HG03066 (cell line): Measurements from ENCODE around the gene MBOAT1.

Experiments used
- ATAC-seq: cut with Tn5 transposase; IDR thresholded peaks from one replicate; pipeline ENCODE4 v1.9.1; 2021; ENCODE audit warnings: low read depth; ENCODE audit not compliant: unreplicated experiment

The MBOAT1 gene

DNA sequence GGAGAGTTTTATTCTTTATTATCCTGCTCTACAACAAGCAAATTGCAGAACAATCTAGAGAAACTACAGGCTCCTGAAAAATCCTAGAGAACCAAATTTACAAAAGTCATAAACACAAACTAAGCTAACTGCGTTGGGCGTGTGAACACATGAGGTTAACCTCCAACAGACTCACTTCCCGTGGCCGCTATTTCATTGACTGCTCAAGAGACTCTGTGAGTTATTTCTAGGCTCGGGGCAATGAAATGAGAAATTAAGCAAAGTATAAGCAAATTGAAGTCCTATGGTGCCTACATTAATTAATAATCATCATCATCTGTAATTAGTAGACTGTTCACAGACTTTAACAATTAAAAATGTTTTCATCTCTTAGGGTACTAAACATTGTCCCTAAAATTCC lies 100.0 kb downstream of the MBOAT1 start:
- no peak for ATAC-seq

DNA sequence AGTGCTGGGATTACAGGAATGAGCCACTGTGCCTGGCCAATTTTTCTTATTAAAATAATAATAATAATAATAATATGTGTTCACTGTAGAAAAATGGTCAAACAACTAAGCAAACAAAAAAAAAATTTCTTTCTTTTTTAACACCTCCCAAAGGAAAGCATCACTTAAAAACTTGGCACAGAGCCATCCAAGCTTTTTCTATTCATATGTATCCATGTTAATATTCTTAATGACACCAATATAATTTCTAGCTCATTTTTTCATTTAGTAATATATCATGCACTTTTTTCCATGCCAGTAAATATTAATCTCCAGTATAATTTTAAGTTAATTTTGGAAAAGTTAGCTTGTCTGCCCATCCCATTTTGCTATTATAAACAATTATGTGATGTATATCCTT lies 101.8 kb downstream of the MBOAT1 start:
- no peak for ATAC-seq

DNA sequence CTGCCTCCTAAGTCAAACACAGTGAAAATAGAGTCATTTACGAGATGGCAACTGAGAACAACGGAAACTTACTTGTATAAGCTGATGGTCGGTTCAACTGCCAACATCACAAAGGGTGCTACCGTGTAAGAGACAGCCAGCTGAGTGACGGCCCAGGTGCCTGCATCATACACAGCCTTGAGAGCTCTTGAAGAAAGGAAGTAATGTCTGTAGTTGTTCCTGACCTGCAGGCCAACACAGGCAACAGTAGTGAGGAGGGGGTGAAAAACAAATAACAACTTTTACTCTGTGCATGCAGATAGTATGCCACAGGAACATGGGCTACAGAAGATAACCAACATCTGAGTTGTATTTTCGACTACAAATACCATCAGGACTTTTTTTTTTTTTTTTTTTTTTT lies 102.7 kb downstream of the MBOAT1 start:
- no peak for ATAC-seq

DNA sequence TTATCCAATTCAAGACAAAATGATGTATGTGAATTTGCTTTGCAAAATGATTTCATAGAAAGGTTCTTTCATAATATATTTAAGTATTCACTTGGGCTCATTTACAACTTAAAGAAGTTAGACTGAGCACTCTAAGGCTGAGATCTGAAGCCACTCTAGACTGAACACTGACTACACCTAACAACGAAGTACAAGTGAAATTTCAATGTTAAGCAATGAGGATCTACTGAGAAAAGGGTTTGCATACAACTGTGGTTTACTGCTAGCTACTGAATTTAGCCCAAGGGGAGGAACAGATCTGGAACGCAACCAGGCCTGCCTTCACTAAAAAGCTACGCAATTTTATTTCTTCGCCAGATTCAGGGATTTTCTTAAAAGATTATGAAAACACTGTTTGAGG lies 106.4 kb downstream of the MBOAT1 start:
- ATAC-seq: no peak

DNA sequence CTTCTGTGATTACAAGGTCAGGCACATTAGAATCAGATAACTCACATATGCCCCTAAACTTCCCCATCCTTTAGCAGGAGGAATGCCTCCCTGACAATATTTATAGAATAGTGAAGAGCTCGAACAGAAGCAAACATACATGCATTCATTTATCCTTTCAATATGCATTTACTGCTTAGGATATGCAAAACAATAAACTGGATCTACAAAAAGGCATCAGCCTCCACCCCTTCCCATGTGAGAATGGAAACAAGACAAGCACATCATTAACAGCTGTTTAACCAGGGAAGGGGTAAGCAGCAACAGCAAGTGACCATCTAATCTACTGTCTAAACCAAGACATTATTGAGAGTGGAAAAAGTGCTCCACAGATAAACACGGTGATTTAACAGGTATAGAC lies 107.6 kb downstream of the MBOAT1 start:
- no peak for ATAC-seq

DNA sequence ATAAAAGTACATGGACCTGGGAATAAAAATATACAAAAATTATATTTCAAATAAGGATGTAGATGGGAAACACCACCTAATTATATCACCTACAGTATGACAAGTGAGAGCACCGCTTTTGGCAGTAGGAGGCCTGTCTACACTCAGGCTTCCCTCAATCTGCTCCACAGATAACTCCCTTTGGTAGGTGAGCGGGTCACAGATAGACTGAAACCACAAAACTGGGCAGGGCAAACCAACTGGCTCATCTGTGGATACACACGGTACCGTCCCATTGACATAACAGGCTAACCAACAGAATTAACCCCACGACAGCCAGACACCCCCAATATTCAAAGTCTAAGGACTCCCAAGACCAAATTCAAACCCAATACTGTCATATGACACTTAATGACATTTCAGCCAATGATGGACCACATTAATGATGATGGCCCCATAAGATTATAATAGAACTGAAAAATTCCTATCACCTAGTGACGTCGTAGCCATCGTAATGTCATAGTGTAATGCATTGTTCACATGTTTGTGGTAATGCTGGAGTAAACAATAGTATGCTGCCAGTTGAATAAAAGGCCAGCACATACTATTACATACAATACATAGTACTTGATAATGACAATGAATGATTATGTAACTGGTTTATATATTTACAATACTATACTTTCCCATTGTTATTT lies 109.7 kb downstream of the MBOAT1 start:
- ATAC-seq: no peak

DNA sequence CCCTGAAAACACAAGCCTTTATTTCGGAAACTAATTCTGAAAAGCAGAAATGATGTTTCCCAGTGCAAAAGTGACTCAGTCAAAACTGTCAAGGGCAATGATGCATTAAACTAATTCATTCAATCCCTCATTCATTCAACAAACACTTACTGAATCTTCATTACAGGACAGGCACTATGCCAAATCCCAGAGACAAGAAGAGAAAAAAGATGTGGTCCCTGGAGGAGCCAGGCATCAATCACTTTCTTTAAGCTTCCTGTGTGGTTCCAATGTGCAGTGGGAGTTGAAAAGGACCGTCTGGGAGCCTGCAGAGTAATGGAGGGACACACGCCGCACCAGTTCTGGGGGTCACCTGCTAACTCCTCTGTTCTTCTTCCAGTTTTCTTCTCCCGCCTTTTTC lies 113.1 kb downstream of the MBOAT1 start:
- no peak for ATAC-seq

DNA sequence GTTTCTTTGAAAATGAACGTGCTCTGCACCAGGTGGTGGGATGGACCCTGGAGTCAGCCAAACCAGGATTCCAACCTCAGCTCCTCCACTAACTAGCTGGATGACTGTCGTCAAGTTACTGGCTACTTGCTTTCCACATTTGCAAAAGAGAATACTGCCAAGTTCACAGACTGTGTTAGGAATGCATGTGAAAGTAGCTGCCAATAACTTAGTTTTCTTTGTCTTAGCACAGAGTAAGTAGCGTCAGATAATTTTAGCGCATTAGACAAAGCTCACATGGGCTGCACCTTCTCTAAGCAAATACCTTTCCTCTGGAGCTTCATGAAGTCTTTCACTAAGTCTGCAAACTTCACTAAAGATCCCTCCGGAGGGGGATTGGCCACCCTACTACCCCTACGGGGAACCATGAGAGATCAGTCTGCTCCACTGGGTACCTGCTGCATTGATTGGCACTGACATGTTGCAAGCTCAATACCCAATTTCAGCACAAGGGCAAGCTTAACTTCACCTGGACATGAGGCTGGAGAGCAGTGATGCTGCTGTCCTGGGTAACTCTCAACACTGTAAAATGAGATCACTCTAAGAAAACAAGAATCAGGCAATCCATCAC lies 113.9 kb downstream of the MBOAT1 start:
- ATAC-seq: no peak

DNA sequence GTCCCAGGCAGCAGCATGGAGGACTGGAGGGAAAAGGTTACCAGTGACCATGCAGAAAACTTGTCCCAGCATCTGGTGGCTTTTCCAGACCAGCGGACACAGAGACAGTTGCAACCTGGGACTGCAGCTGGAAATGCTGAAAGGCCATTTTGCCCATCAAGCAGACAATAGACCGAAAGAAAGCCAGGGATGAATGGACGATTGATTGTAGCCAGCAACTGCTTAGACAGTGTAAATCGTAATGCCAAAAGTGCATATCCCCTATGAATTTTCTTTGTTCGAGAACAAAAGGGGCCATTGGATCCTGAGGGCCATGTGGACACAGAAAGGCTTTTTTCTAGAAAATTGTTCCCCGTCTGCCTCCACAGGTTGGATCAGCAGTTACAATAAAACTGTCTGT lies 115.7 kb downstream of the MBOAT1 start:
- no peak for ATAC-seq

DNA sequence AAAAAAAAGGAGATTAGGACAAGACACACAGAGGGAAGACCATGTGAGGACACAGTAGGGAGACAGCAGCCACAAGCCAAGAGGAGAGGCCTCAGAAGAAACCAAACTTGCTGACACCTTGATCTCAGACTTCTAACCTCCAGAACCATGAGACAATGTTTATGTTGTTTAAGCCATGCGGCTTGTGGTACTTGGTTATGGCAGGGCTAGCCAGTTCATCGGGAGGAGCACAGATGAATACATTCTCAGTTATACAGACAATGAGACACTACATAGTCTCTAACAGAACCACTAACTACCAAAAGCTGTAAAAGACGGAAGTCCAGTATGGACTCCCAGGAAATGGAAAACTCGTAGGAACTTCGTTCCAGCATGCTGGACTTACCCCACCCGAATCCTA lies 116.8 kb downstream of the MBOAT1 start:
- ATAC-seq: no peak

DNA sequence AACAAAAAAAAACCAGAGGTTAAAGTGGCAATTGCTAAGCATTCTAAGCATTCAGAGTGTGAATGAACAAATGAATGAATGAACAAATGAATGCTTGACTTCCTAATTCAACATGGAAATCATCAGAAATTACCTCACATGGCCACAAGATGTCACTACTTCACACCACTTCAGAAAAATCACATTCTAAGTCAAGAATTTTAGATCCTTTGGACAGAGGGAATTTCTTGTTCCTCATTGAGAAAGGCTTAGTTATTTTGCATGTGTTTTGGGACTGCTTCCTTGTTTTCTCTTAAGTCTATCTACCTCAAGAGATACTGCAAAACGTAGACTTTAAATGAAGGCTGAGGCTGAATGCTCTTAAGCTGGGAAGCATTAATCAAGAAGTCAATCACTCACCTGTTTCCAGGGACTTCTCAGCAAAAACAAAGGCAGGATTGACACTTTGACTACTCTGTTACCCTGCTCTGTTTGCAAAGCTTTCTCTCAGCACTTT lies 120.2 kb downstream of the MBOAT1 start:
- no peak for ATAC-seq

DNA sequence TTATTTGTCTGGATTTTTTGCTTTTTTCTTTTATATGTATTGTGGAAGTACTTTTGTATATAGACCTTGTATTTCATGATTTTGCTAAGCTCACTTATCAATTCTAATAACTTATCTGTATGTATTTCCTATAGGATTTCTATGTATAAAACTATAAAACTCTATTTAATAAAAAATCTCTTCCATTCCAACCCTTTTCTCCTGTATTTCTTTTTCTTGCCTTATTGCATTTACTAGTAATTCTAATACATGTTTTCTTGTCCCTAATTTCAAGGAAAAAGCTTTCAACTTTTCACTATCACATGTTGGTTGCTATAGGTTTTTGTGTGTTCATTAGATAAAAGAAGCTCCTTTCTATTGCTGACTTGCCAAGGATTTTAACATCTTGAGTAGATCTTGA lies 125.3 kb downstream of the MBOAT1 start:
- no peak for ATAC-seq

DNA sequence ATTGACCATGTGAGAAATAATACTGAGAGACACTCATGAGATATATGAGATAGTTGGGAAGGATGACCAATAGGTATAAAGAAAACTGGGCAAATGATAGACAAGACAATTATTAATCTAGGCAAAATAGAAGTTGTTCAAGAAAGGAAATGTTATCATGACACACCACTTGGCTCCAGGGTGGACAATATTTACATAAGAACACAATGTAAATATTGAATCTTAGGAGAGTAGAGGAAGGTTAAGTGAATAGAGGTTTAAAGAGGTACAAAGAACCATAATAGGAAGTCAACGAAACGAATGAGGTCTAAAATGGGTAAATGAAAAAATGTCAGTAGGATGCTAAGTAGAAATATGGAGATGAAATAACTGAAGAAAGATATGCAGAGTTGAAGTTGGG lies 126.5 kb downstream of the MBOAT1 start:
- no peak for ATAC-seq

DNA sequence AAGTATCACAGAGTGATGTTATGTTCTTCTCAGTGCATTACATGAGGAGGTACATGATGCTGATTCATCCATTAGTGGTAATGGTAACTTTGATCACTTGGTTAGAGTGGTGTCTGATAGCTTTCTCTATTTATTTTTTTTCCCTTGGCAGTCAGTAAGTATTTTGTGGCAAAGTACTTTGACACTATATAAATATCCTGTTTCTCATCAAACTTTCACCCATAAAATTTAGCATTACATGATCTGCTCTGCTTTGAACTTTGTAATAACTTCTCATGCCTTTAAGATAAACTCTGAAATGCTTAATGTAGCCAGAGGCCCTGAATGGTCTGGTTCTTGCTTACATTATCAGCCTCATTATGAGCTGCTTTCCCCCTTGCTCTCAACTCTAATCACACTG lies 127.9 kb downstream of the MBOAT1 start:
- ATAC-seq: no peak

DNA sequence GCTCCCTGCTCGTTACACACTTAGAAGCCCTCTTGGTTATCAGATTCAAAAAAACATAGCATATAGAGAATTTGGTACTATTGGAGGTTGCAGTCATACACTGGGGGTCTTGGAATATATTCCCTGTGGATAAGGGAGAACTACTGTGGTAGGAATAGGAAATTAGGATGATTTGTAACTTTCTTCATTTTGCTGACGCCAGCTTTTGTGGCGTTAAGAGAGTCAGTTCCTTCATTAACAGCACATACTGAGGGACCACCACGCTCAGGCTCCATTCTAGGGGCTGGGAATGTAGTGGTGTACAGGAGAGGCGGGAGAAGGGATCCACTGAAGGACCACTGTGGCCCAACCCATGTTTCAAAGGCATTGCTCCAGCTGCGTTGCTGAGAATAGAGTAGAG lies 140.3 kb downstream of the MBOAT1 start:
- no peak for ATAC-seq

DNA sequence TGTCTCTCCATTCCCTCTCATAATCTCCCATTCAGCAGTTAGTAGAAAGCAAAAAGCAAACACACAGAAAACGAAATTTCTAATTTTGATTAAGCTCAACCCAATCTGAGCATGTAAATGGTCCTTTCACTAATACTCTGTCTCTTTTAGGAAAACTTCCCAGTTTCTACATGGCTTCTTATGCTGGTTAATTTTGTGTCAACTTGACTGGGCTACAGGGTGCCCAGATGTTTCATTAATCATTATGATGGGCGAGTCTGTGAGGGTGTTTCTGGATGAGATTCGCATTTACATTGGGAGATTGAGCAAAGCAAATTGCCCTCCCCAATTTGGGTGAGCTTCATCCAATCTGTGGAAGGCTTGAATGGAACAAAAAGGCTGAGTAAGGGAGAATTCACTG lies 142.2 kb downstream of the MBOAT1 start:
- ATAC-seq: no peak

DNA sequence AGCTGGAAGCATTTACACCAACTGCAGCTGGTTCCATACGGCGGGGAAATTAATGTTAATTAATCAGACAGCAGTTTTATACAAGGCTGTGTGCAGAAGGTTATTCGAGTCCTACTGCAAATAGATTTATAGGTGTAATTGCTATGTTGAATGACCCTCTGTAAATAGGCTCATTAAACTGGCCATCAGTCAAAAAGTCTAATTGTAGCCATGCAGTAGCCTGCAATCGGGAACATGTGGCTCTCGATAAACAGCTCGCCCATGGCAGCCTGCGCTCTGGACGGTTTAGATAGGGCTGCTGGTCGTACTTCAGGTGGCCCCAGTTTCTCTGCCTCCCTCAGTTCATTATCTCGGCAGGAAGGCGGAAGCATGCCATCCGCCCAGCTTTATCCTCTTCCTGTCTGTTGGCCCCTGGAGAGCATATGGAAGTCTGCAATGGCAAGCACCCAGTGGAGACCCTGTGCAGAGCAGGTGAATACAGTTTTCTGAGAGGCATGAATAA lies 143.2 kb downstream of the MBOAT1 start:
- no peak for ATAC-seq

DNA sequence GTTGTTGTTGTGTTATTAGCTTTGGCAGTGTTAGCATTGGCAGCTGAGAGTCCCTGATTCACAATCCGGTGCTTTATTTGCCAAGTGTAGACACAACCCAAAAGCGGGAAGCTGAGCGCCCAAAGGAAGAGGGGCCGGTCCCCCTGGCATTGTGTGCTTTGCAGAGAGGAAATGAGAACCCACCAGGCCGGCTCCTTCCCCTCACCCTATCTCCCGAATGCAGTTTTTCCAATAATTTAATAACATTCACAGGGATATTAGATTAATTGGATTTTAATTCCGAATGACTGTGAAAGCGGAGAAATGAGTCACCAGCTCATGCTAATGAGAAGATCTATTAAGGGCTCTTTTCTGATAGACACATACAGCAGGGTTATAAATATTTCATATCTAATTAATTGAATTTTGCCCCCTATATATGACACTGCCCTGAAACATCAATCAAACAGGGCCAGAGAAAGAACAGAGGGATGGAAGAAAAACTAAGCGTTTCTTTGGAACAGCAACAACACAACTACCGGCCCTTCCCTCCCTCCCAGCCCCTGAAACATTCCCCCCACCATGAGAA lies 143.8 kb downstream of the MBOAT1 start:
- no peak for ATAC-seq

DNA sequence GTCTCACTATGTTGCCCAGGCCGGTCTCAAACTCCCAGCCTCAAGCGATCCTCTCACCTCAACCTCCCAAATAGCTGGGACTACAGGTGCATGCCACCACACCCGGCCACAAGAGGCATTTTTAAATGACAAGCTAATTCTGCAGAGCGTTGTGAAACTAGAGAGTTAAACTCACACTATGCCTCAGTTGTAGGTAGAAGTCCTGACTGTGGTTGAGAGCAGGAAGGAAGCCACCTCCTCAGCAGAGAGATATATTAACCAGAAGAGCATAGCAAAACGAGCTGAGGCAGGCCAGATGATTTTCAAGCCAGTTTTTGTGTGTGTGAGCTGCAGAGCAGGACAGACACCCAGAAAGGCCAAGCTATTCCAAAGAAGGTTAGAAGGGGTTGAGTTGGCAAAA lies 150.3 kb downstream of the MBOAT1 start:
- ATAC-seq: peak; percentile 78

DNA sequence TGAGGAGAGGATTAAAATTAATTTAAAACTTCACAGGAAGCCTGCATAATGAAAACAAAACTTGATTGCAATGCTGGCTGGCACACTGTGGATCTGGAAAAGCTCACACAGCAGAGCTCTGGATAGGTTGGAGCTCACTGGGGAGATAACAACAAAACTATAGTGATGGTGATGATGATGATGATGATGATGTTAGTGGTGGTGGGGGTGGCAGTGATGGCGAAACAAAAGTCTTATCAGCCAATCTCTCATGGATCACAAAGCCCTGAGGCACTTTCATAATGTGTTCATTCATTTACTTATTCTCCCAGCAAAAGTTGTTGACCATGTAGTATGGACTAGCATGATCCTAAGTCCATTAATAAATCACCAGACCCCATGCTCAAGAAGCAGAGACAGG lies 152.0 kb downstream of the MBOAT1 start:
- no peak for ATAC-seq

DNA sequence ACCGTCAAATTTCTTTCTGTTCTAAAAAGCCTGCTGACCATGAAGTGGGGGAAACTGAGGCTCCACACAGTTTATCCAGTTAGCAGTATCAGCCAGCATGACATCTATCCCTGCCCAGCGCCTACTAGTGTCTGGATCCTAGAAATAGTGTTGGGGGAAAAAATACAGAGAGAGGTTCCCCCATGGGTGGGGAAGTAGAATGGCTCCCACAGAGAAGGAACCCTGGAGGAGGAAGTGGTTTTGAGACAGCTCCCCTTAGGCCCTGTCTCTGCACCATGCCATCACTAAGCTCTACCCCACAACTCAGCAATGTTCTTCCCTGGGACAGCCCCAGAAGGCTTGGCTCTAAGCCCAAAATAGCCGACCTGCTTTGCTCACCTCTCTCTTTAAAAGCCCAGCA lies 153.4 kb downstream of the MBOAT1 start:
- ATAC-seq: no peak
